Measurements from ENCODE around the gene MYO1E. TPM values are rescaled to one million over a fixed set of nuclear protein-coding genes. Genes with fewer than 3 reads are reported as not detected.

The MYO1E gene
- total RNA-seq, 2 experiments from 2014 or later, result 1.5 to 26.5 TPM

- no peaks in the 10 kb centered on the region for H3K9me2 ChIP-seq (ENCODE audit: insufficient read depth, low read length)
- ChIA-PET POLR2A (no interaction called here), CTCF (ENCODE audit: unreplicated experiment) (no interaction called here)
- H3K4me1 ChIP-seq (ENCODE audit: insufficient read depth, low read length, poor library complexity, severe bottlenecking), result peaks cover 9% of the 10 kb centered on the region
- H3K4me2 ChIP-seq (ENCODE audit: low read length), result no peak overlapping the region
- no peaks in the 10 kb centered on the region for H3K36me3 ChIP-seq (ENCODE audit: insufficient read depth, low read length)
- H2AFZ ChIP-seq (ENCODE audit: low read length), result no peak overlapping the region; the same call in 1 of the 2 replicates
- no TSS peak for BruUV-seq (replicated peaks)
- intact Hi-C loops (cut with micrococcal nuclease; ENCODE audit: unreplicated experiment), result no loop called here
- TF ChIP-seq CTCF (conservative IDR thresholded peaks at IDR 0.05; ENCODE audit: low read length) (no peak), EZH2phosphoT487 (IDR thresholded peaks at IDR 0.05; ENCODE audit: borderline replicate concordance, low read depth, low read length) (no peak)
- no peaks in the 10 kb centered on the region for H3K9me3 ChIP-seq (ENCODE audit: low read length)
- no peaks in the 10 kb centered on the region for H3K79me2 ChIP-seq (ENCODE audit: insufficient read depth, low read depth, low read length)
- no peaks in the 10 kb centered on the region for H4K20me1 ChIP-seq (ENCODE audit: insufficient read depth, low read length)
- no peak overlapping the region for H3K27ac ChIP-seq (ENCODE audit: low read depth, low read length, poor library complexity, severe bottlenecking)
- no peak for DNase-seq (ENCODE audit: low spot score)
- H3K4me3 ChIP-seq (ENCODE audit: low read depth, low read length, poor library complexity, severe bottlenecking), result no peak overlapping the region
Observed at GRCh38 chr15:59236394-59236793, 136.3 kb downstream of the MYO1E start.

- DNase-seq (ENCODE audit: low spot score), result no peak
- H2AFZ ChIP-seq (ENCODE audit: low read length), result no peak overlapping the region
- no TSS peak for BruUV-seq (replicated peaks)
- H3K9me3 ChIP-seq (ENCODE audit: low read length), result no peaks in the 10 kb centered on the region
- ChIA-PET POLR2A (interaction anchor here (1.0 kb wide), 1 partner anchor 9 kb away, joined by 3 read pairs; no protein-coding TSS in a partner anchor), CTCF (ENCODE audit: unreplicated experiment) (no interaction called here)
- H3K4me2 ChIP-seq (ENCODE audit: low read length), result no peak overlapping the region
- H3K36me3 ChIP-seq (ENCODE audit: insufficient read depth, low read length), result no peaks in the 10 kb centered on the region
- no peak overlapping the region for H3K4me3 ChIP-seq (ENCODE audit: low read depth, low read length, poor library complexity, severe bottlenecking)
- no peaks in the 10 kb centered on the region for H4K20me1 ChIP-seq (ENCODE audit: insufficient read depth, low read length)
- peaks cover 8% of the 10 kb centered on the region for H3K4me1 ChIP-seq (ENCODE audit: insufficient read depth, low read length, poor library complexity, severe bottlenecking)
- no peaks in the 10 kb centered on the region for H3K79me2 ChIP-seq (ENCODE audit: insufficient read depth, low read depth, low read length)
- intact Hi-C loops (cut with micrococcal nuclease; ENCODE audit: unreplicated experiment), result no loop called here
- TF ChIP-seq CTCF (conservative IDR thresholded peaks at IDR 0.05; ENCODE audit: low read length), result no peak
- no peak for TF ChIP-seq EZH2phosphoT487 (IDR thresholded peaks at IDR 0.05; ENCODE audit: borderline replicate concordance, low read depth, low read length)
- no peaks in the 10 kb centered on the region for H3K9me2 ChIP-seq (ENCODE audit: insufficient read depth, low read length)
- no peak overlapping the region for H3K27ac ChIP-seq (ENCODE audit: low read depth, low read length, poor library complexity, severe bottlenecking)
Observed at GRCh38 chr15:59232476-59232875, 140.2 kb downstream of the MYO1E start.

- no peak overlapping the region for H3K4me3 ChIP-seq (ENCODE audit: low read depth, low read length, poor library complexity, severe bottlenecking)
- intact Hi-C loops (cut with micrococcal nuclease; ENCODE audit: unreplicated experiment), result no loop called here
- H3K4me2 ChIP-seq (ENCODE audit: low read length), result no peak overlapping the region
- no peaks in the 10 kb centered on the region for H3K9me2 ChIP-seq (ENCODE audit: insufficient read depth, low read length)
- ChIA-PET CTCF (ENCODE audit: unreplicated experiment) (no interaction called here), POLR2A (no interaction called here)
- no peak overlapping the region for H3K27ac ChIP-seq (ENCODE audit: low read depth, low read length, poor library complexity, severe bottlenecking)
- H3K79me2 ChIP-seq (ENCODE audit: insufficient read depth, low read depth, low read length), result no peaks in the 10 kb centered on the region
- TF ChIP-seq EZH2phosphoT487 (IDR thresholded peaks at IDR 0.05; ENCODE audit: borderline replicate concordance, low read depth, low read length), result no peak
- TF ChIP-seq CTCF (conservative IDR thresholded peaks at IDR 0.05; ENCODE audit: low read length), result no peak
- no peaks in the 10 kb centered on the region for H3K36me3 ChIP-seq (ENCODE audit: insufficient read depth, low read length)
- no peak for DNase-seq (ENCODE audit: low spot score)
- BruUV-seq (replicated peaks), result no TSS peak
- no peaks in the 10 kb centered on the region for H3K4me1 ChIP-seq (ENCODE audit: insufficient read depth, low read length, poor library complexity, severe bottlenecking)
- H2AFZ ChIP-seq (ENCODE audit: low read length), result no peak overlapping the region
- no peaks in the 10 kb centered on the region for H3K9me3 ChIP-seq (ENCODE audit: low read length)
- H4K20me1 ChIP-seq (ENCODE audit: insufficient read depth, low read length), result no peaks in the 10 kb centered on the region
Observed at GRCh38 chr15:59230531-59231055, 142.1 kb downstream of the MYO1E start.

All from OCI-LY7 (cell line).